Breast epithelium (tissue), 3 donors: ENCODE results near the gene RECQL5.

Experiments used
- CTCF ChIP-seq, 3 donors: fragments of 450-650 bp; IDR thresholded peaks; one replicate each; pipeline ENCODE4 v1.5.1; 2016 to 2017; ENCODE audit warnings: antibody characterized with exemption in 3 of 3, mild to moderate bottlenecking in 3 of 3, moderate library complexity in 3 of 3
- POLR2A ChIP-seq: fragments of 450-650 bp; IDR thresholded peaks from one replicate; pipeline ENCODE4 v1.6.1; 2016; ENCODE audit warnings: antibody characterized with exemption, mild to moderate bottlenecking, moderate library complexity
- POLR2AphosphoS5 ChIP-seq, 3 donors: sonication (generic); formaldehyde crosslinking; IDR thresholded peaks; one replicate each; pipeline ENCODE4 v1.6.1; 2017; ENCODE audit warnings: antibody characterized with exemption in 3 of 3

- TF ChIP-seq POLR2A (no peak), CTCF (IDR thresholded peaks at IDR 0.05) (peak; percentile 19 to 67 (median 40)), POLR2AphosphoS5 (IDR thresholded peaks at IDR 0.05) (no peak)
Measured at GRCh38 chr17:75639771-75640555, 27.0 kb downstream of the RECQL5 start.
